Activated B cell treated with CpG ODN at 0.5 μM for 24 hours (primary cell): ENCODE results near the gene COMMD1. TPM values are rescaled to one million over a fixed set of nuclear protein-coding genes. Genes with fewer than 3 reads are reported as not detected.

Experiments used
- ATAC-seq: fragments of 200-7000 bp; cut with Tn5 transposase; one replicate; pipeline ENCODE4 v1.10.0; 2021; ENCODE audit warnings: low read depth, mild to moderate bottlenecking, moderate library complexity
- CTCF ChIA-PET: fragments of 350-600 bp; sonication (Branson Sonifier 250); formaldehyde crosslinking; loops from one replicate; lab custom pipeline; 2021; ENCODE audit warnings: antibody characterized with exemption; lab: Charles Lee
- POLR2A ChIA-PET: fragments of 350-600 bp; sonication (Branson Sonifier 250); formaldehyde crosslinking; loops from one replicate; lab custom pipeline; 2021; ENCODE audit warnings: antibody characterized with exemption; lab: Charles Lee
- DNase-seq: peaks from one replicate; pipeline ENCODE4 v3.0.0; 2022
- H3K27ac Mint-ChIP-seq: one replicate; pipeline ENCODE4 v1.8.0; 2020; ENCODE audit warnings: mixed read lengths
- H3K27me3 Mint-ChIP-seq: one replicate; pipeline ENCODE4 v1.8.0; 2021; ENCODE audit warnings: mixed read lengths
- H3K36me3 Mint-ChIP-seq: one replicate; pipeline ENCODE4 v1.8.0; 2021; ENCODE audit warnings: low read depth, mixed read lengths
- H3K4me1 Mint-ChIP-seq: one replicate; pipeline ENCODE4 v1.8.0; 2021; ENCODE audit warnings: mixed read lengths
- H3K4me3 Mint-ChIP-seq: one replicate; pipeline ENCODE4 v1.8.0; 2020; ENCODE audit warnings: mild to moderate bottlenecking, mixed read lengths
- H3K9me3 Mint-ChIP-seq: one replicate; pipeline ENCODE4 v1.8.0; 2020; ENCODE audit warnings: mixed read lengths
- intact Hi-C: fragments of 100-400 bp; cut with micrococcal nuclease; formaldehyde crosslinking; loops from one replicate; pipeline ENCODE4 v1.15.1; 2024
- total RNA-seq: library from RNA; stranded (reverse); gene quantifications from 2 replicates; pipeline ENCODE4 v1.2.3, GENCODE V29; 2022
- TF ChIP-seq, protein P1 (sequence below): fragments of 200-600 bp; IDR thresholded peaks from one replicate; pipeline ENCODE4 v1.8.0; 2022; ENCODE audit warnings: antibody characterized with exemption, mild to moderate bottlenecking

The COMMD1 gene
- total RNA-seq, 1 donor from 2014 or later, result 37.1 TPM

DNA sequence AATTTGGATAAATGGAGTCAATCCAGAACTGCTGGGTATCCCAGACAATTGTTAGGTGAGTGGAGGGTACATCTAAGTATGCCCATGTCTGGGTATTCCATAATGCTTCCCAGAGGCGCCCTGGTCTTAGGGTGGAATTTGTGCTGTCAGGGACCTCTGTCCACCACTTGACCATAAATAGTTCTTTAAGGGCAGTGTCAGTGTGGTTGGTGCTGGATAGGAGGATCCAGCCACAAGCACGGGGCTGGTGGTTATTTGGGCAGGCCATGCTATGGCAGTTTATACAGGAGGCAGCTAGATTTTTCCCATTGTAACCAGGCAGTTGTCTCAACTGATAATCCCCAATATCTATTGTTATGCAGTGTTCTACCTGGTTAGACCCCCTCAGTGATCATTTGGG, 186.0 kb downstream of the COMMD1 start:
- Mint-ChIP-seq H3K4me1 (no peaks in the 10 kb centered on the region), H3K9me3 (no peaks in the 10 kb centered on the region), H3K36me3 (no peaks in the 10 kb centered on the region), H3K27me3 (no peaks in the 10 kb centered on the region), H3K4me3 (no peak overlapping the region), H3K27ac (no peak overlapping the region)
- TF ChIP-seq, protein P1, sequence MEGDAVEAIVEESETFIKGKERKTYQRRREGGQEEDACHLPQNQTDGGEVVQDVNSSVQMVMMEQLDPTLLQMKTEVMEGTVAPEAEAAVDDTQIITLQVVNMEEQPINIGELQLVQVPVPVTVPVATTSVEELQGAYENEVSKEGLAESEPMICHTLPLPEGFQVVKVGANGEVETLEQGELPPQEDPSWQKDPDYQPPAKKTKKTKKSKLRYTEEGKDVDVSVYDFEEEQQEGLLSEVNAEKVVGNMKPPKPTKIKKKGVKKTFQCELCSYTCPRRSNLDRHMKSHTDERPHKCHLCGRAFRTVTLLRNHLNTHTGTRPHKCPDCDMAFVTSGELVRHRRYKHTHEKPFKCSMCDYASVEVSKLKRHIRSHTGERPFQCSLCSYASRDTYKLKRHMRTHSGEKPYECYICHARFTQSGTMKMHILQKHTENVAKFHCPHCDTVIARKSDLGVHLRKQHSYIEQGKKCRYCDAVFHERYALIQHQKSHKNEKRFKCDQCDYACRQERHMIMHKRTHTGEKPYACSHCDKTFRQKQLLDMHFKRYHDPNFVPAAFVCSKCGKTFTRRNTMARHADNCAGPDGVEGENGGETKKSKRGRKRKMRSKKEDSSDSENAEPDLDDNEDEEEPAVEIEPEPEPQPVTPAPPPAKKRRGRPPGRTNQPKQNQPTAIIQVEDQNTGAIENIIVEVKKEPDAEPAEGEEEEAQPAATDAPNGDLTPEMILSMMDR, result no peak
- DNase-seq (no peak), ATAC-seq (no peak)
- intact Hi-C loops, result no loop called here
- ChIA-PET CTCF (no interaction called here), POLR2A (no interaction called here)

DNA sequence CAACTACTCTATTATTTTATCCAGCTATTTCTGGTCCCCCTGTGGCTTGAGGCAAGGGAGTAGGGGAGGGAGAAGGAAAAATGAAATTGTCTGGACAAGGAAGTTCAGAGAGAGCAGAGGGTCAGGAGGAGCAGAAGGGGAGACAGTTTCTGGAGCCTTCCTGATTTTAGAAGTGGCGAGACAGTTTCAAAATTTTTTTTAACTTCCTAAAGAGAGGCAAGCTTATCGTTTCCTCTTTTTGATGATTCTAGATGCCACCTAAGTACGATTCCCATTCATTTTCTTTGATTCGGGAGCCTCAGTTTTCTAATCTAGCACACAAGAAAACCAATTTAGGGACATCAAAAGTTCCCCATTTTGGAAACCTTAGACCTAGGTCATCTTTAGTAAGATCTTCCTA, 193.6 kb downstream of the COMMD1 start:
- intact Hi-C loops, result loop anchor here (1.0 to 5.0 kb wide), 3 partner anchors 33 to 398 kb away; no protein-coding TSS in a partner anchor
- Mint-ChIP-seq H3K4me3 (peak overlapping the region; percentile 73), H3K36me3 (no peaks in the 10 kb centered on the region)

DNA sequence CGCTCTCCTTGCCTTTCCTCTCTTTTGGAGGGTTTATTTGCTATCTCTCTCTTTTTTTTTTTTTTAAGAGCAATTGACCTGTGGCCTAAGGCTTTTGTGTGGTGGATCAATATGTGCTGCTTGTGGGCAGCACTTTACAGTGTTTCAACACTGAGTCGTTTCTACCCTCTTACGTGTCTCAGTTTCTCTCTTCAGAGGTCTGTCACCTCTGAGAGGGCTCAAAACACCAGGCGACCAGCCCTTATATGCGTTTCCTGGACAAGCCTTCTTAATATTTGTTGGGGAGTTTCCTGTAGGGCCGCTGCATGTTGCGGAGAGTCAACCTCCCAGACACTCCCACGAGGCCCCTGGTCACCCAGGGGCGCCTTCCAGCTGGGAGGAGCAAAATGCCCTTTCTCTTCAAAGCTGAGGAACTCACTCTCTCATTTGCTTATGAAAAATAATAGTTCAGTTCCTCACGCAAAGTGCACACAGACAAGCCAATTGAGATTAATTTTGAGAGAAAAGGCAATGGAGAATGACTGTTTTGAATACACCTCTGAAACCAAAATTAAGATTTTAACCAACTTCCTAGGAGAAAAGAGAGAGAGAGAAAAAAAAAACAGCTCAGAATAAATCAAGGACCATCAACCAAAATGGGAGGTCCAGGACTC, 194.2 kb downstream of the COMMD1 start:
- ChIA-PET CTCF (interaction anchor here (1.1 to 1.5 kb wide), 2 partner anchors 98 to 106 kb away, joined by 3 to 5 read pairs; no protein-coding TSS in a partner anchor), POLR2A (interaction anchor here (0.6 to 1.8 kb wide), 9 partner anchors 11 to 101 kb away, joined by 3 to 7 read pairs (median 3); partner anchors contain the start of gene B3GNT2)
- H3K9me3 Mint-ChIP-seq, result no peaks in the 10 kb centered on the region
- TF ChIP-seq, protein P1, result no peak
- no peaks in the 10 kb centered on the region for H3K27me3 Mint-ChIP-seq
- H3K4me1 Mint-ChIP-seq, result peaks cover 36% of the 10 kb centered on the region
- H3K27ac Mint-ChIP-seq, result peak overlapping the region; percentile 86
- no peaks in the 10 kb centered on the region for H3K36me3 Mint-ChIP-seq
- DNase-seq (peak; percentile 25), ATAC-seq (peak; percentile 84)
- peak overlapping the region; percentile 73 for H3K4me3 Mint-ChIP-seq
- intact Hi-C loops, result loop anchor here (1.0 to 5.0 kb wide), 4 partner anchors 33 to 398 kb away; no protein-coding TSS in a partner anchor

More for the DNA sequence above, 193.6 kb downstream of the COMMD1 start:
- ATAC-seq (no peak), DNase-seq (no peak)
- Mint-ChIP-seq H3K27me3 (no peaks in the 10 kb centered on the region), H3K27ac (peak overlapping the region; percentile 86), H3K4me1 (peaks cover 36% of the 10 kb centered on the region), H3K9me3 (no peaks in the 10 kb centered on the region)
- ChIA-PET CTCF (interaction anchor here (1.1 to 1.5 kb wide), 2 partner anchors 98 to 105 kb away, joined by 3 to 5 read pairs; no protein-coding TSS in a partner anchor), POLR2A (interaction anchor here (0.6 to 1.8 kb wide), 2 partner anchors 34 to 97 kb away, joined by 3 to 7 read pairs; partner anchors contain the start of gene B3GNT2)
- TF ChIP-seq, protein P1, result no peak

DNA sequence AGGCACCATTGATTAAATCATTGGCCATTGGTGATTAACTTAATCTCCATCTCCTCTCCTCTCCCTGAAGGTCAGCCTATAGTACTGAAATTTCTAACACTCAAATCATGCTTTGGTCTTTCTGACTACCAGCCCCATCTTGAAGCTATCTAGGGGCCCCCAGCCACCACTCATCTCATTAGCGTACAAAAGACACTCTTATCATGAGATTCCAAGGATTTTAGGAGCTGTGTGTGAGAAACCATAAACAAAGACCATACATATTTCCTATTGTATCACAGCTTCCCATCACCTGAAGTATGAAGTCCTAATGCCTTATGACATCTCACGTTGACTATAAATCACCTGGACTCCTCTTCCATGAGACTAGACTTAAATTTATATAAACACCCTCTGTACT, 196.4 kb downstream of the COMMD1 start:
- H3K4me1 Mint-ChIP-seq, result peaks cover 34% of the 10 kb centered on the region
- TF ChIP-seq, protein P1, result no peak

DNA sequence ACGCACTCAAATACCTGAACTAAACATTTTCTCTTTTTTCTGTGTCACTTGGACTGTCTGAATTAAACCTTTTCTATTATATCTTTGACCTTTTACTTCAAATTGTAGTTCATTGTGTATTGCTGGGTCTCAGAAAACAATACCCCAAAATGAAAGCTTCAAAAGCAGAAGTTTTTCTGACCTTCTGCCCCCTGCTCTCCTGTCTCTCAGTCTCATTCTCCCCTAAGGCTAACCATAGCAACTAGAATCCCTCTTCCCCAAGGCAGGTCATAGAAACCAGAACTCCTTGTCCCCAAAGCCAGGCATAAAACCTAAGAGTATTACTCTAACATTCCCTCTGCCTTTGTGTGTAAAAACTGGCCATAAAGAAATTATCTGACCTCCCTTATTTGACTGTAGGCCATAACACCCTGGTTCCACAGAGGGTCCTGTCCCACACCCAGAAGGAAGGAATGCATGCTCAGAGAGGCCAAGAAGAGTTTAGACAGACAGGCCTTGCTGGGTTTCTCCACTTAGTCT, 197.0 kb downstream of the COMMD1 start:
- ChIA-PET POLR2A (no interaction called here), CTCF (no interaction called here)
- ATAC-seq (no peak), DNase-seq (no peak)
- no peak overlapping the region for H3K27ac Mint-ChIP-seq
- TF ChIP-seq, protein P1, result no peak
- H3K27me3 Mint-ChIP-seq, result no peaks in the 10 kb centered on the region
- no peaks in the 10 kb centered on the region for H3K9me3 Mint-ChIP-seq
- intact Hi-C loops, result no loop called here
- no peaks in the 10 kb centered on the region for H3K36me3 Mint-ChIP-seq
- no peak overlapping the region for H3K4me3 Mint-ChIP-seq
- H3K4me1 Mint-ChIP-seq, result peaks cover 29% of the 10 kb centered on the region

More for the DNA sequence above, 196.4 kb downstream of the COMMD1 start:
- intact Hi-C loops, result no loop called here
- CTCF ChIA-PET, result interaction anchor here (0.6 kb wide), 1 partner anchor 27 kb away, joined by 3 read pairs; no protein-coding TSS in a partner anchor
- DNase-seq (no peak), ATAC-seq (no peak)
- H3K9me3 Mint-ChIP-seq, result no peaks in the 10 kb centered on the region
- H3K27me3 Mint-ChIP-seq, result no peaks in the 10 kb centered on the region
- POLR2A ChIA-PET, result no interaction called here
- H3K27ac Mint-ChIP-seq, result no peak overlapping the region
- H3K4me3 Mint-ChIP-seq, result no peak overlapping the region
- H3K36me3 Mint-ChIP-seq, result no peaks in the 10 kb centered on the region
